H9 (cell line): ENCODE data around the gene ZNF512. TPM values are rescaled to one million over a fixed set of nuclear protein-coding genes. Genes with fewer than 3 reads are reported as not detected.

Experiments used
- DNase-seq: peaks from one replicate; pipeline ENCODE4 v3.0.0-alpha.2; 2017
- H2AFZ ChIP-seq: one replicate; pipeline ENCODE4 v1.6.1; 2013; ENCODE audit warnings: mild to moderate bottlenecking, low read length, control low read depth, moderate library complexity
- H2AK5ac ChIP-seq: 2 replicates; pipeline ENCODE4 v1.6.1; 2013; ENCODE audit warnings: low read length, control low read depth, mixed read lengths; ENCODE audit not compliant: insufficient read length
- H2BK120ac ChIP-seq: one replicate; pipeline ENCODE4 v1.6.1; 2013; ENCODE audit warnings: low read depth, mild to moderate bottlenecking, low read length, control low read depth, inconsistent platforms; ENCODE audit not compliant: poor library complexity, severe bottlenecking
- H2BK12ac ChIP-seq: 2 replicates; pipeline ENCODE4 v1.6.1; 2013; ENCODE audit warnings: low read length, control low read depth, mixed read lengths, low read depth; ENCODE audit not compliant: insufficient read length
- H2BK15ac ChIP-seq: 2 replicates; pipeline ENCODE4 v1.6.1; 2013; ENCODE audit warnings: low read depth, low read length, control low read depth
- H2BK20ac ChIP-seq: one replicate; pipeline ENCODE4 v1.6.1; 2013; ENCODE audit warnings: low read depth, mild to moderate bottlenecking, low read length, control low read depth, inconsistent platforms; ENCODE audit not compliant: poor library complexity, severe bottlenecking
- H2BK5ac ChIP-seq: 2 replicates; pipeline ENCODE4 v1.6.1; 2013; ENCODE audit warnings: low read length, control low read depth, mixed read lengths; ENCODE audit not compliant: insufficient read length
- H3K14ac ChIP-seq: 2 replicates; pipeline ENCODE4 v1.6.1; 2013; ENCODE audit warnings: low read length, control low read depth; ENCODE audit not compliant: insufficient read depth
- H3K18ac ChIP-seq: 2 replicates; pipeline ENCODE4 v1.6.1; 2013; ENCODE audit warnings: low read depth, mild to moderate bottlenecking, mixed read lengths, low read length, control low read depth; ENCODE audit not compliant: insufficient read length
- H3K23ac ChIP-seq: 2 replicates; pipeline ENCODE4 v1.6.1; 2013; ENCODE audit warnings: low read length, control low read depth, mixed read lengths, low read depth; ENCODE audit not compliant: insufficient read length
- H3K23me2 ChIP-seq: 2 replicates; pipeline ENCODE4 v1.6.1; 2013; ENCODE audit warnings: low read depth, mild to moderate bottlenecking, mixed read lengths, low read length, control low read depth; ENCODE audit not compliant: insufficient read length, poor library complexity, severe bottlenecking
- H3K27ac ChIP-seq: 2 replicates; pipeline ENCODE4 v1.5.1; 2013; ENCODE audit warnings: low read length, control low read depth, mixed read lengths, low read depth; ENCODE audit not compliant: insufficient read length
- H3K27me3 ChIP-seq: 2 replicates; pipeline ENCODE4 v1.6.1; 2013; ENCODE audit warnings: low read length, control low read depth, inconsistent platforms; ENCODE audit not compliant: insufficient read depth
- H3K4ac ChIP-seq: 2 replicates; pipeline ENCODE4 v1.6.1; 2013; ENCODE audit warnings: low read depth, mild to moderate bottlenecking, control low read depth, inconsistent platforms, low read length, moderate library complexity
- H3K4me1 ChIP-seq: 2 replicates; pipeline ENCODE4 v1.6.1; 2013; ENCODE audit warnings: low read length, control low read depth, inconsistent platforms; ENCODE audit not compliant: insufficient read depth
- H3K4me2 ChIP-seq: 2 replicates; pipeline ENCODE4 v1.6.1; 2013; ENCODE audit warnings: low read length, control low read depth, mixed read lengths; ENCODE audit not compliant: insufficient read length, insufficient read depth
- H3K56ac ChIP-seq: 2 replicates; pipeline ENCODE4 v1.6.1; 2013; ENCODE audit warnings: low read depth, mild to moderate bottlenecking, mixed read lengths, low read length, control low read depth; ENCODE audit not compliant: insufficient read length
- H3K79me1 ChIP-seq: 2 replicates; pipeline ENCODE4 v1.6.1; 2013; ENCODE audit warnings: low read depth, mild to moderate bottlenecking, moderate library complexity, low read length, control low read depth, inconsistent platforms; ENCODE audit not compliant: insufficient read depth, poor library complexity, severe bottlenecking
- H3K79me2 ChIP-seq: 2 replicates; pipeline ENCODE4 v1.6.1; 2013; ENCODE audit warnings: low read length, control low read depth, inconsistent platforms; ENCODE audit not compliant: insufficient read depth
- H3K9ac ChIP-seq: 2 replicates; pipeline ENCODE4 v1.6.1; 2013; ENCODE audit warnings: low read length, control low read depth, mixed read lengths; ENCODE audit not compliant: insufficient read length; ENCODE audit errors: extremely low read depth
- H3K9me3 ChIP-seq: one replicate; pipeline ENCODE4 v1.6.1; 2013; ENCODE audit warnings: low read depth, low read length, inconsistent platforms; ENCODE audit not compliant: control insufficient read depth
- H3T11ph ChIP-seq: one replicate; pipeline ENCODE4 v1.6.1; 2013; ENCODE audit warnings: mild to moderate bottlenecking, low read length, control low read depth, inconsistent platforms
- H4K20me1 ChIP-seq: one replicate; pipeline ENCODE4 v1.6.1; 2013; ENCODE audit not compliant: control insufficient read depth, insufficient read length, insufficient read depth
- H4K5ac ChIP-seq: 2 replicates; pipeline ENCODE4 v1.6.1; 2013; ENCODE audit warnings: low read depth, mild to moderate bottlenecking, mixed read lengths, low read length, control low read depth; ENCODE audit not compliant: insufficient read length
- H4K8ac ChIP-seq: replicated peaks from 2 replicates; pipeline ENCODE4 v1.6.1; 2013; ENCODE audit warnings: low read length, control low read depth, mixed read lengths, low read depth; ENCODE audit not compliant: insufficient read length
- H4K91ac ChIP-seq: 2 replicates; pipeline ENCODE4 v1.6.1; 2013; ENCODE audit warnings: low read depth, mild to moderate bottlenecking, moderate library complexity, mixed read lengths, low read length, control low read depth; ENCODE audit not compliant: insufficient read length
- H3K27ac Mint-ChIP-seq, 3 experiments: 2 replicates in 2 of 3; 3 replicates in 1 of 3; pipeline ENCODE4 v1.8.0; 2020 to 2021; ENCODE audit warnings: mixed read lengths in 3 of 3, mild to moderate bottlenecking in 1 of 3, moderate library complexity in 1 of 3
- H3K27me3 Mint-ChIP-seq: 2 replicates; pipeline ENCODE4 v1.8.0; 2021; ENCODE audit warnings: low read depth, mild to moderate bottlenecking, moderate library complexity, mixed read lengths
- H3K36me3 Mint-ChIP-seq, 3 experiments: 2 replicates in 2 of 3; 3 replicates in 1 of 3; pipeline ENCODE4 v1.8.0; 2020 to 2021; ENCODE audit warnings: low read depth in 3 of 3, mixed read lengths in 3 of 3; ENCODE audit not compliant: insufficient read depth in 1 of 3
- H3K4me1 Mint-ChIP-seq, 2 experiments: 2 replicates each; pipeline ENCODE4 v1.8.0; 2020; ENCODE audit warnings: mixed read lengths in 2 of 2
- H3K4me3 Mint-ChIP-seq, 2 experiments: 2 replicates in 1 of 2; 3 replicates in 1 of 2; pipeline ENCODE4 v1.8.0; 2020 to 2021; ENCODE audit warnings: mild to moderate bottlenecking in 2 of 2, mixed read lengths in 2 of 2, moderate library complexity in 1 of 2
- H3K9me3 Mint-ChIP-seq, 2 experiments: 2 replicates in 1 of 2; 3 replicates in 1 of 2; pipeline ENCODE4 v1.8.0; 2020; ENCODE audit warnings: mild to moderate bottlenecking in 2 of 2, mixed read lengths in 2 of 2, moderate library complexity in 1 of 2
- WGBS: extraction: QIAGEN DNeasy Blood & Tissue Kit; methylation state at CpG from one replicate; pipeline ENCODE4 v1.1.7; 2013; ENCODE audit warnings: missing lambda C conversion rate, low lambda C conversion rate, mixed read lengths; ENCODE audit not compliant: insufficient read length; ENCODE audit errors: extremely low coverage; 5-methylcytosine and 5-hydroxymethylcytosine counted together
- total RNA-seq: library from RNA; stranded (reverse); gene quantifications from 2 replicates; pipeline ENCODE4 v1.2.1, GENCODE V29; 2021
- TF ChIP-seq, protein P1 (sequence below): fragments of 200-600 bp; sonication (generic); conservative IDR thresholded peaks from 3 replicates; pipeline ENCODE4 v1.8.0; 2021; ENCODE audit warnings: antibody characterized with exemption, mild to moderate bottlenecking

Gene ZNF512
- total RNA-seq, 1 experiment from 2014 or later: 38.2 TPM

GRCh38 chr2:27627963-27628766 lies 45.3 kb downstream of the ZNF512 start:
- Histone ChIP-seq H2AFZ (no peak overlapping the region), H2BK20ac (no peak overlapping the region), H3T11ph (no peak overlapping the region), H3K27ac (no peak overlapping the region), H4K20me1 (no peaks in the 10 kb centered on the region), H3K23ac (no peak overlapping the region), H3K14ac (no peak overlapping the region), H3K4ac (no peak overlapping the region), H2BK15ac (no peak overlapping the region), H3K18ac (no peak overlapping the region), H3K23me2 (peaks cover 3% of the 10 kb centered on the region), H3K9ac (peak overlapping the region; percentile 15), H3K27me3 (no peaks in the 10 kb centered on the region), H2BK120ac (no peak overlapping the region), H3K79me2 (no peaks in the 10 kb centered on the region), H3K4me2 (peak overlapping the region; percentile 52), H2AK5ac (no peak overlapping the region), H3K56ac (no peak overlapping the region), H4K91ac (no peak overlapping the region), H2BK5ac (no peak overlapping the region), H3K9me3 (no peaks in the 10 kb centered on the region), H4K8ac (no peak overlapping the region), H4K5ac (no peak overlapping the region), H3K79me1 (no peaks in the 10 kb centered on the region), H2BK12ac (no peak overlapping the region), H3K4me1 (peaks cover 2% of the 10 kb centered on the region; the same call in 1 of the 2 replicates)
- Mint-ChIP-seq H3K27me3 (no peaks in the 10 kb centered on the region), H3K4me3 (no peak overlapping the region), H3K27ac (no peak overlapping the region), H3K36me3 (peaks cover 10 to 37% (median 24%) of the 10 kb centered on the region in 3 experiments), H3K4me1 (peaks cover 5 to 21% of the 10 kb centered on the region in 2 experiments), H3K9me3 (no peaks in the 10 kb centered on the region)
- no peak for DNase-seq
- TF ChIP-seq, protein P1, sequence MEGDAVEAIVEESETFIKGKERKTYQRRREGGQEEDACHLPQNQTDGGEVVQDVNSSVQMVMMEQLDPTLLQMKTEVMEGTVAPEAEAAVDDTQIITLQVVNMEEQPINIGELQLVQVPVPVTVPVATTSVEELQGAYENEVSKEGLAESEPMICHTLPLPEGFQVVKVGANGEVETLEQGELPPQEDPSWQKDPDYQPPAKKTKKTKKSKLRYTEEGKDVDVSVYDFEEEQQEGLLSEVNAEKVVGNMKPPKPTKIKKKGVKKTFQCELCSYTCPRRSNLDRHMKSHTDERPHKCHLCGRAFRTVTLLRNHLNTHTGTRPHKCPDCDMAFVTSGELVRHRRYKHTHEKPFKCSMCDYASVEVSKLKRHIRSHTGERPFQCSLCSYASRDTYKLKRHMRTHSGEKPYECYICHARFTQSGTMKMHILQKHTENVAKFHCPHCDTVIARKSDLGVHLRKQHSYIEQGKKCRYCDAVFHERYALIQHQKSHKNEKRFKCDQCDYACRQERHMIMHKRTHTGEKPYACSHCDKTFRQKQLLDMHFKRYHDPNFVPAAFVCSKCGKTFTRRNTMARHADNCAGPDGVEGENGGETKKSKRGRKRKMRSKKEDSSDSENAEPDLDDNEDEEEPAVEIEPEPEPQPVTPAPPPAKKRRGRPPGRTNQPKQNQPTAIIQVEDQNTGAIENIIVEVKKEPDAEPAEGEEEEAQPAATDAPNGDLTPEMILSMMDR: no peak
- WGBS: no CpG with 5 or more reads among the region's 21 CpGs
